Pulmonary artery endothelial cell (primary cell): ENCODE measurements around the gene WDR82. TPM values are rescaled to one million over a fixed set of nuclear protein-coding genes. Genes with fewer than 3 reads are reported as not detected.
"Not testable (repeated sequence)": the region's sequence is repeated elsewhere in the genome, so short reads cannot be mapped to it uniquely, and the experiment has no call there.

ENCODE experiments used
- DNase-seq: peaks from one replicate; pipeline ENCODE4 v3.0.0-alpha.2; 2011; ENCODE audit warnings: low read depth, low spot score
- total RNA-seq: library from RNA; depleted of rRNA; stranded (reverse); fragments of >200 nt; gene quantifications from 2 replicates; pipeline ENCODE4 v1.2.3, GENCODE V29; 2014

The WDR82 gene
- total RNA-seq, 1 donor from 2014 or later, result 98.5 TPM

- no peak for DNase-seq
Measured at GRCh38 chr3:52289747-52290595, 11.5 kb upstream of the WDR82 start.

GRCh38 chr3:52289338-52289746 lies 10.9 kb upstream of the WDR82 start:
- DNase-seq, result no peak

GRCh38 chr3:52288674-52289073 lies 10.2 kb upstream of the WDR82 start:
- DNase-seq, result no peak

- DNase-seq, result no peak
Measured at GRCh38 chr3:52286777-52287110, 8.3 kb upstream of the WDR82 start.

GRCh38 chr3:52284051-52284450 lies 5.6 kb upstream of the WDR82 start:
- DNase-seq, result not testable (repeated sequence)

GRCh38 chr3:52283306-52283705 lies 4.9 kb upstream of the WDR82 start:
- no peak for DNase-seq

GRCh38 chr3:52281981-52282801 lies 3.7 kb upstream of the WDR82 start:
- DNase-seq, result no peak

GRCh38 chr3:52280050-52280461 lies 1.6 kb upstream of the WDR82 start:
- no peak for DNase-seq

GRCh38 chr3:52279596-52279995 lies 1.1 kb upstream of the WDR82 start:
- DNase-seq, result no peak

- no peak for DNase-seq
Measured at GRCh38 chr3:52277972-52278509, 408 bp downstream of the WDR82 start.

GRCh38 chr3:52277071-52277964 lies 1.1 kb downstream of the WDR82 start:
- peak; percentile 43 for DNase-seq

GRCh38 chr3:52274781-52275180 lies 3.7 kb downstream of the WDR82 start:
- not testable (repeated sequence) for DNase-seq

- DNase-seq, result no peak
Measured at GRCh38 chr3:52272831-52273230, 5.6 kb downstream of the WDR82 start.

GRCh38 chr3:52272172-52272571 lies 6.3 kb downstream of the WDR82 start:
- DNase-seq, result not testable (repeated sequence)

- DNase-seq, result peak; percentile 78
Measured at GRCh38 chr3:52270252-52270754, 8.1 kb downstream of the WDR82 start.

- no peak for DNase-seq
Measured at GRCh38 chr3:52269776-52270175, 8.7 kb downstream of the WDR82 start.

- DNase-seq, result no peak
Measured at GRCh38 chr3:52268036-52268435, 10.4 kb downstream of the WDR82 start.

- DNase-seq, result no peak
Measured at GRCh38 chr3:52265387-52265786, 13.1 kb downstream of the WDR82 start.

- no peak for DNase-seq
Measured at GRCh38 chr3:52262447-52262846, 16.0 kb downstream of the WDR82 start.

GRCh38 chr3:52259448-52259847 lies 19.0 kb downstream of the WDR82 start:
- no peak for DNase-seq

- no peak for DNase-seq
Measured at GRCh38 chr3:52259035-52259434, 19.4 kb downstream of the WDR82 start.
